Measurements from ENCODE around the gene ANTXRL. TPM values are rescaled to one million over a fixed set of nuclear protein-coding genes. Genes with fewer than 3 reads are reported as not detected.
"Not testable (repeated sequence)": the region's sequence is repeated elsewhere in the genome, so short reads cannot be mapped to it uniquely, and the experiment has no call there.

The ANTXRL gene
- polyA plus RNA-seq, 1 donor: not detected

DNA sequence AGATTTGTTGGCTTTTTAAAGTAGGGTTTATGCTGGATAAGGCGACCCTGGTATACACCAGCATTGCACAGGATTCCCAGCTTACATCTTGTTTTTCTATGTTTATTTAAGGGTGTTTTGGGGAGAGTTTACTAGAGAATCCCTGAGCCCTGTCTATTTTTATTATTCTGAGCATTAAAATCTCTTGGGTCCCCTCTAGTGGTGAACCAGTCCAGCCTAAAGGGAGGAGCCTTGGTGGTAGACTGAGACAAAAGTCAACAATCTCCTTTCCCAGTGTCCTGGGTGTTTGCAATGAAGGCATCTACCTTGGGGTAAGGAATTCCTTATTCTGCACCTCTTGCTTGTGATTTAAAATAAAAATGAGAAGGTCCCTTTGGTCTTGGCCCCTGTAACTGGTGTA lies 38.2 kb downstream of the ANTXRL start:
- H3K4me3 ChIP-seq (ENCODE audit: low read length): no peak overlapping the region
- H3K9me3 ChIP-seq (ENCODE audit: control insufficient read depth, low read depth, low read length): no peaks in the 10 kb centered on the region
- no peak for DNase-seq
- H3K27ac ChIP-seq (ENCODE audit: low read length): no peak overlapping the region
- no CpG with 5 or more reads among the region's 1 CpG for WGBS (ENCODE audit: insufficient coverage, low lambda C conversion rate)
- no peaks in the 10 kb centered on the region for H3K4me1 ChIP-seq (ENCODE audit: control insufficient read depth, insufficient read depth, low read length)
- no peaks in the 10 kb centered on the region for H3K36me3 ChIP-seq (ENCODE audit: control insufficient read depth, insufficient read depth, low read length)
- H3K27me3 ChIP-seq (ENCODE audit: control insufficient read depth, insufficient read depth, low read length): no peaks in the 10 kb centered on the region

DNA sequence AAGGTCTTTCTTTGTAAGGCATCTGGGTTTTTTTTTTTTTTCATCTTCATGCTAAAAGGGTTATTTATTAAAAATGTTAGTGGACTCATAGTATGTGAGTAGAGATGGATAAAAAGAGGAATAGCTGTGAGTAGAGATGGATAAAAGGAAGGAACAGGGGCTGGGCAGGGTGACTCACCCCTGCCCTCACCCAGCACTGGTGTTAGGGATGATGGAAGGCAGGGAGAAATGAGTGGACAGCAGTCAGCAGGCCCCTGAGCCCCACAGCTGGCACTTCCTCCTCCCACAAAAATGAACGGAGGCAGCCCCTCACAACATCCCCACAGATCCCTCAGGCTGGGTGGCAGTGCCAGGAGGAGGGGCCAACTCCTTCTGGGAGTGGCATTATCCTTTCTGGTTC lies 39.3 kb downstream of the ANTXRL start:
- DNase-seq: no peak
- H3K9me3 ChIP-seq (ENCODE audit: control insufficient read depth, low read depth, low read length): no peaks in the 10 kb centered on the region
- H3K36me3 ChIP-seq (ENCODE audit: control insufficient read depth, insufficient read depth, low read length): no peaks in the 10 kb centered on the region
- no peak overlapping the region for H3K27ac ChIP-seq (ENCODE audit: low read length)
- no peaks in the 10 kb centered on the region for H3K4me1 ChIP-seq (ENCODE audit: control insufficient read depth, insufficient read depth, low read length)
- no peaks in the 10 kb centered on the region for H3K27me3 ChIP-seq (ENCODE audit: control insufficient read depth, insufficient read depth, low read length)
- no CpG with 5 or more reads among the region's 1 CpG for WGBS (ENCODE audit: insufficient coverage, low lambda C conversion rate)
- no peak overlapping the region for H3K4me3 ChIP-seq (ENCODE audit: low read length)

DNA sequence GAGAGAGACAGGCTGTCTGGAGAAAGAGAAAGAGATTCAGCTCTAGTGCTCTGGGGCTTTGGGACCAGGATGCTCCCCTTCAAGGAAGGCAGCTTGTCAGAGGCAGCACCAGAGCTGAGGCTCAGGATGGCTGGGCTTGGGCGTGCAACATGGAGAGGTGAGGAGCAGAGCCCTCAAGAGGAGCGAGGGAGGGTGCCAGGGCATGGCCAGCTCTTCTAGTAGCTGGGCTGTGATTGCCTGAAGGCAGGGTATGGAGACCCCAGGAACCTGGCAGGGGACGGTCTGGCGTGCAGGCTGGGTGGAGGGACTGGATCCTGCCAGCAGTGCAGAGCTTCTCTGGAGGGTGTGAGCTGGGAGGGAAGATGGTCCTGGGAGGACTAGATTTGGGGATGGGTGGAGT lies 40.2 kb downstream of the ANTXRL start:
- Histone ChIP-seq H3K4me1 (ENCODE audit: control insufficient read depth, insufficient read depth, low read length) (no peaks in the 10 kb centered on the region), H3K4me3 (ENCODE audit: low read length) (no peak overlapping the region), H3K27ac (ENCODE audit: low read length) (no peak overlapping the region), H3K36me3 (ENCODE audit: control insufficient read depth, insufficient read depth, low read length) (no peaks in the 10 kb centered on the region), H3K27me3 (ENCODE audit: control insufficient read depth, insufficient read depth, low read length) (no peaks in the 10 kb centered on the region), H3K9me3 (ENCODE audit: control insufficient read depth, low read depth, low read length) (no peaks in the 10 kb centered on the region)
- DNase-seq: no peak
- WGBS (ENCODE audit: insufficient coverage, low lambda C conversion rate): no CpG with 5 or more reads among the region's 4 CpGs

DNA sequence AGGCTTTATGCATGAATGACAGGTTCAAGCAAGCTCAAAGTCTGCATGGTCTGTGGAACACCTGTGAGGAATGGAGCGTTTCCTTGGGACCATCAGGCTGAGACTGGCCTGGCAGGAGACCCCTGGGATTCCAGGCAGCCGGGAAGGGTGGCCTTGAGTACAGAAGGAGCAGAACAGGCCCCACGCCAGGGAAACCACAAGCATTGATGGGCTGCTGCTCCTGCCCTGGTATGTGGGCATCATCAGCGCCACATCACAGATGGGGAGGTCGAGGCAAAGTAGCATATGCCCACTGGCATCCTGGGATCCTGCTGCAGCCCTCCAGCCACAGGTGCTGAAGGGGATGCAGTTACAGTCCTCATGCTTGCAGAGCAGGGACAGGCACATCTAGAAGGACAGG lies 40.9 kb downstream of the ANTXRL start:
- H3K4me1 ChIP-seq (ENCODE audit: control insufficient read depth, insufficient read depth, low read length): no peaks in the 10 kb centered on the region
- no peak for DNase-seq
- no peaks in the 10 kb centered on the region for H3K27me3 ChIP-seq (ENCODE audit: control insufficient read depth, insufficient read depth, low read length)
- H3K9me3 ChIP-seq (ENCODE audit: control insufficient read depth, low read depth, low read length): no peaks in the 10 kb centered on the region
- no peaks in the 10 kb centered on the region for H3K36me3 ChIP-seq (ENCODE audit: control insufficient read depth, insufficient read depth, low read length)
- no peak overlapping the region for H3K4me3 ChIP-seq (ENCODE audit: low read length)
- no peak overlapping the region for H3K27ac ChIP-seq (ENCODE audit: low read length)
- WGBS (ENCODE audit: insufficient coverage, low lambda C conversion rate): no CpG with 5 or more reads among the region's 5 CpGs

DNA sequence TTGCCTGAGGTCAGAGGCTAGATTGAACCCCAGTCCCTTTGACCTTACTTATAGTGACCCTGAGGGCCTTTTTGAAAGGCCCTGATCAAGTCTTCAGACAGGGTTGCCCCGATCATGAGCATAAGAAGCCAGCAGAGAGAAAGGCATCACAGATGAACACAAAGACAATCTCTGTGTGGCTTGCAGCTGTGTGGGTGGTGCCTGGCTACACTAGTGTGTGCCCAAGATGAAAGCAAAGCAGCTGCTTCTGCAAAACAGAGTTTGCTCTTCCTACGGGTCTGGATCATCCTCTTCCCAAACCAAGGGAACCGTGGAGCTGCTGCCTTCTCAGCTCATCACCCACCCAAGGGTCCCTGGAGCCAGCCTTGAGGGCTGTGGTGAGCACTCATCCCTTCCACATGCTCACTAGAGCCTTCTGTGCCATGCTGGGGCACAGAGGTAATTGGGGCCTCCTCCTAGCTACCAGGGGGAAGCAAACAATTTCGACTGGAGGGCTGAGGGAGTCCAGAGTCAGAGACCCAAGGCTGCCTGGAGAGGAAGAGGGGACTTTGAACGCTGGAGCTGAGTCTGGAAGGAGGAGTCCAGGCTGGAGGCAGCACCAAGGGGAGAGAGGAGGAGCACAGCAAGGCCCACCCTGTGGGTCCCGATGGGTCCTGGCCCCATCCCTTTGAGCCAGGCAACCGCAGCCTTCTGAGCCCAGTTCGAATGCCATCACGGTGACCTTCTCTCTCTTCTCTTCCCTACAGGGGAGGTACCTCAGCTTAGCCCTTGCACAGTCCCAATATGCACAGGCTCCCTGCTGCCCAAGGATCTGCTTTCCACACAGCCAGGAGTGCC lies 42.3 kb downstream of the ANTXRL start:
- WGBS (ENCODE audit: insufficient coverage, low lambda C conversion rate): no CpG with 5 or more reads among the region's 9 CpGs
- Histone ChIP-seq H3K27me3 (ENCODE audit: control insufficient read depth, insufficient read depth, low read length) (no peaks in the 10 kb centered on the region), H3K4me1 (ENCODE audit: control insufficient read depth, insufficient read depth, low read length) (no peaks in the 10 kb centered on the region), H3K36me3 (ENCODE audit: control insufficient read depth, insufficient read depth, low read length) (no peaks in the 10 kb centered on the region), H3K4me3 (ENCODE audit: low read length) (no peak overlapping the region), H3K9me3 (ENCODE audit: control insufficient read depth, low read depth, low read length) (no peaks in the 10 kb centered on the region), H3K27ac (ENCODE audit: low read length) (no peak overlapping the region)
- DNase-seq: no peak

DNA sequence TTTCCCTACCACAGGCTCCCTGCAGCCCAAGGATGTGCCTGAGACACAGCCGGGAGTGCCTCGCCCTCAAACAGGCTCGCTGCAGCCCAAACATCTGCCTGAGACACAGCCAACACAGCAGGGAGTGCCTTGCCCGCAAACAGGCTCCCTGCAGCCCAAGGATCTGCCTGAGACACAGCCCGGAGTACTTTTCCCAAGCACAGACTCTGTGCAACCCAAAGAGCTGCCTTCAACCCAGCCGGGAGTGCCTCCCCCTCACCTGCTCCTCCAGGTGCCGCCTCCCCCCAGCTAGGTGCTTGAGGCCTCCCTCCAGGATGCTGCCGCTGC lies 42.9 kb downstream of the ANTXRL start:
- WGBS (ENCODE audit: insufficient coverage, low lambda C conversion rate): no CpG with 5 or more reads among the region's 8 CpGs
- DNase-seq: no peak
- no peaks in the 10 kb centered on the region for H3K36me3 ChIP-seq (ENCODE audit: control insufficient read depth, insufficient read depth, low read length)
- no peak overlapping the region for H3K4me3 ChIP-seq (ENCODE audit: low read length)
- H3K9me3 ChIP-seq (ENCODE audit: control insufficient read depth, low read depth, low read length): no peaks in the 10 kb centered on the region
- no peak overlapping the region for H3K27ac ChIP-seq (ENCODE audit: low read length)
- H3K27me3 ChIP-seq (ENCODE audit: control insufficient read depth, insufficient read depth, low read length): no peaks in the 10 kb centered on the region
- no peaks in the 10 kb centered on the region for H3K4me1 ChIP-seq (ENCODE audit: control insufficient read depth, insufficient read depth, low read length)

DNA sequence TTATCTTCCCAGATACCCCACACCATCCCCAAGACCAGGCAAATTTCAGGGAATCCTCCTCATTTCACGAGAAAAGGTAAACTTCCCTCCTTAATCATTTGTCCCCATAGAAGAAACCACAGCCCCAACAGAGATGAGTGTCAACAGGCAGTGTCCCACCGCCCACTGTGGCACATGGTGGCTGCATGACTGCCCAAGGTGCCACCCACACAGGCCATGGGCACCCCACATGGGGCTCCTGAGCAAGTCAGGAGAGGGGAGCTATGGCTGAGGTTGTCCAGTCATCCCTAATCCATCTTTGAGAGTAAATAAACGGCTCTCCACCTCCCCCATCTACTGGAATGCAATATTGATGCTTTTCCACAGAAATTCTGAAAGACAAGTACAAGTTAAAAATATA lies 44.1 kb downstream of the ANTXRL start:
- H3K4me1 ChIP-seq (ENCODE audit: control insufficient read depth, insufficient read depth, low read length): no peaks in the 10 kb centered on the region
- no peaks in the 10 kb centered on the region for H3K9me3 ChIP-seq (ENCODE audit: control insufficient read depth, low read depth, low read length)
- H3K27ac ChIP-seq (ENCODE audit: low read length): no peak overlapping the region
- H3K27me3 ChIP-seq (ENCODE audit: control insufficient read depth, insufficient read depth, low read length): no peaks in the 10 kb centered on the region
- no peak for DNase-seq
- no peak overlapping the region for H3K4me3 ChIP-seq (ENCODE audit: low read length)
- no peaks in the 10 kb centered on the region for H3K36me3 ChIP-seq (ENCODE audit: control insufficient read depth, insufficient read depth, low read length)
- WGBS (ENCODE audit: insufficient coverage, low lambda C conversion rate): no CpG with 5 or more reads among the region's 3 CpGs

DNA sequence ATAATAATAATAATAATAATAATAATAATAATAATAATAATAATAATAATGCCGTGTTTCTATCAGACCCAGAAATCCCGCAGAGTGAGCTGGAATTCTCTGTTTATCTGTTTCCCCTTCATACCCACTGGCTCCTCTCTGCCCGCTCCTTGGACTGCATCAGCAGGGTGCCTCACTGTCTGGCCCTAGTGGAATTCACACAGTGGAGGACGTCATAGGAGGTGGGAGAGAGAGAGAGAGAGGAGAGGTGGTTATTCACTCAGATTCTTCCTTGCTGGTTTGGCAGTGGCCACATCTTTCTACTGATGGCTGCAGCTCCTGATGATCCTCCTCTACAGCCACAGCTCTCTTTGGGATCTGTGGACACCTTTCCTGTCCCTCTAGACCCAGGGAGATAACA lies 78.7 kb downstream of the ANTXRL start:
- WGBS (ENCODE audit: insufficient coverage, low lambda C conversion rate): no CpG with 5 or more reads among the region's 4 CpGs
- not testable (repeated sequence) for H3K9me3 ChIP-seq (ENCODE audit: control insufficient read depth, low read depth, low read length); H3K27ac ChIP-seq (ENCODE audit: low read length); H3K4me3 ChIP-seq (ENCODE audit: low read length); H3K36me3 ChIP-seq (ENCODE audit: control insufficient read depth, insufficient read depth, low read length); DNase-seq; H3K27me3 ChIP-seq (ENCODE audit: control insufficient read depth, insufficient read depth, low read length); H3K4me1 ChIP-seq (ENCODE audit: control insufficient read depth, insufficient read depth, low read length)

DNA sequence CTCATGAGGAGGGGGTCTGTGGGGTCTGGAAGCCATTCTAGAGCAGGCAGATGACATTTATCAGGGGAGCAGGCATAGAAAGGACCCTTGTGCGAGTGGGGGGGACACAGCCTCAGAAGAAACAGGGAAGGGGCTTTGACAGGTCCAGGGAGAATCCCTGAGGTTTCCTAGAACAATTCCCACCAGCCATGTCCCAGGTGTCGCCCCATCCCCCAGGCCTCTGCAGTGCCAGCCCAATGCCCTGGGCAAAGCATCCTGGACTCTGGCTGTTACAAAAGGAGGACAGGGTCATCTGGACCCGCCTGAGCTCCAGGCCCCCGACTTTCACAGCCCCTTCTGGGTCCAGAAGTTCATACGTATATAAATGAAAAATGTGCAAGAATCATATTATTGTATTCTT lies 80.4 kb downstream of the ANTXRL start:
- DNase-seq; H3K36me3 ChIP-seq (ENCODE audit: control insufficient read depth, insufficient read depth, low read length); H3K9me3 ChIP-seq (ENCODE audit: control insufficient read depth, low read depth, low read length); H3K4me1 ChIP-seq (ENCODE audit: control insufficient read depth, insufficient read depth, low read length); H3K4me3 ChIP-seq (ENCODE audit: low read length); H3K27ac ChIP-seq (ENCODE audit: low read length); H3K27me3 ChIP-seq (ENCODE audit: control insufficient read depth, insufficient read depth, low read length): not testable (repeated sequence)
- no CpG with 5 or more reads among the region's 5 CpGs for WGBS (ENCODE audit: insufficient coverage, low lambda C conversion rate)

DNA sequence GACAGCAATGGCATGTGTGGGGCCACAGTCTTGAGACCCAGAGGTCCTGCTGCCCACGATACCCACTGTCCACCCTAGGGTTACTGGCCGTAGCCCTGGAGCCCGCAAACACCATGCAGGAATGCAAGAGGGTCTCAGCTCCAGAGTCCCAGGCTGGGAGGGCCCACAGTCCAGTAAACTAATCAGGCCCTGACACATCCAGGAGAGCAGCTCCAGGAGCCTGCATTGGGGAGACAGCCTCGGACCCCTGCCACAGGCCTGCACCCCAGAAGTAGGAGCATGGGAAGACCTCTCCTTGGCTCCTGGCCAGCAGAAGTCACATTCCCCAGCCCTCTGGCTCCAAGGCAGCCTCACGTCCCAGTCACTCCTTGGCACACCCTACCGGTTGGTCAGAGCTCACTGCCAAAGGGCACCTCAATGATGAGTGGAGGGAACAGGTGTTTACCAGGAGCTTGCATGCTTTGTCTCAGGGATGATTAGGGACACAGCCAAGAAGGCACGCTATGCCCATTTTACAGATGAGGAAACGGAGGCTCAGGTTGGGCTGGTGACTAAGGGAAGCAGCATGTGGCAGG lies 81.0 kb downstream of the ANTXRL start:
- H3K4me1 ChIP-seq (ENCODE audit: control insufficient read depth, insufficient read depth, low read length); H3K27ac ChIP-seq (ENCODE audit: low read length); DNase-seq; H3K36me3 ChIP-seq (ENCODE audit: control insufficient read depth, insufficient read depth, low read length); H3K4me3 ChIP-seq (ENCODE audit: low read length); H3K27me3 ChIP-seq (ENCODE audit: control insufficient read depth, insufficient read depth, low read length); H3K9me3 ChIP-seq (ENCODE audit: control insufficient read depth, low read depth, low read length): not testable (repeated sequence)
- no CpG with 5 or more reads among the region's 8 CpGs for WGBS (ENCODE audit: insufficient coverage, low lambda C conversion rate)

DNA sequence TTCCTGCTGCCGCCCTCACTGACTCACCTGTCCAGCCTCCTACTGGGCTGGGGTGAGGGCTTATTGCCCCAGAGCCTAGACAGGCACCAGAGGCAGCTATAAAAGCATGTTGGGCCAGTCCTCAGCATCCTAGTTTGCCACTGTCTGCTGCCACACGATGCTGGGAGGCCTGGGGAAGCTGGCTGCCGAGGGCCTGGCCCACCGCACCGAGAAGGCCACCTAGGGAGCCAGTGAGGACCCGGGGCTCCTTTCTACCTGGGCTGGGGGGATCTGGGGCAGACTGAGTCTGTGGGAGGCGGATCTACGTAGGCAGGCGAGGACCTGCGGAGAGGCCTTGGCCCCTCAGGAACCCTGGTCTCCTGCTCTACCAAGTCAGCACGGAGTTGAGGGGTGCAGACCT lies 82.2 kb downstream of the ANTXRL start:
- WGBS (ENCODE audit: insufficient coverage, low lambda C conversion rate): no CpG with 5 or more reads among the region's 11 CpGs
- H3K27ac ChIP-seq (ENCODE audit: low read length); DNase-seq; H3K27me3 ChIP-seq (ENCODE audit: control insufficient read depth, insufficient read depth, low read length); H3K4me1 ChIP-seq (ENCODE audit: control insufficient read depth, insufficient read depth, low read length); H3K4me3 ChIP-seq (ENCODE audit: low read length); H3K36me3 ChIP-seq (ENCODE audit: control insufficient read depth, insufficient read depth, low read length); H3K9me3 ChIP-seq (ENCODE audit: control insufficient read depth, low read depth, low read length): not testable (repeated sequence)

Data from large intestine (tissue), 3 donors.